ENCODE data around the gene SP100.

GRCh38 chr2:230439590-230439989 lies 23.6 kb downstream of the SP100 start:
- TF ChIP-seq EZH2 (IDR thresholded peaks at IDR 0.05; ENCODE audit: insufficient read depth, poor library complexity, severe bottlenecking), result no peak
- TF ChIP-seq EZH2phosphoT487 (IDR thresholded peaks at IDR 0.05; ENCODE audit: insufficient read depth, low read depth), result no peak

All from GM23248 (cell line).